ENCODE results near the gene PRKAG2. TPM values are rescaled to one million over a fixed set of nuclear protein-coding genes. Genes with fewer than 3 reads are reported as not detected.

The PRKAG2 gene
- total and polyA plus RNA-seq, 4 donors: 17.5 to 33.3 (median 23.9) TPM

DNA sequence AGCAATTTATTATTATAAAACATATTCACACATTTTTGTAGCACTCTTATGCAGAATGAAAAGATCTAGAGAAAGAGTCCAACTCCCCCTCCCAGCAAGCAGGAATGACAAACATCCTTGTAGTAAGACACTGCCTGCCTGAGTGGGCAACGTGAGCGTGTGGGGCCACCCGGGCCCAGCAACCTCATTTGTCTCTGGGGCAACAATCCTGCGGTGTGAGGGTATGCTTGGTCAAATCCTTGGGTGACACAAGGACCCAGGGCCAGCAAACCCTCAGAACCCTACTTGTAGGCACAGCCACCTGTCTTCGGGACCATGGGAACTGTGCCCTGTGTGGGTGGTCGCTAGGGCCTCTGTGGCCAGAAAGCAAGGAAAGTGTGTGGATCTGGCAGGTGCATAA lies 367.9 kb downstream of the PRKAG2 start:
- no peak overlapping the region for H3K9ac ChIP-seq (ENCODE audit: insufficient read depth in 1 of 2, low read length in 2 of 2)
- 79 to 87% methylated on average over 6 of the region's 6 CpGs for WGBS, 2 donors
- H3K36me3 ChIP-seq (ENCODE audit: control insufficient read depth in 4 of 4, insufficient read depth in 4 of 4, low read length in 4 of 4): no peaks in the 10 kb centered on the region
- no peak for DNase-seq
- no peaks in the 10 kb centered on the region for H3K9me3 ChIP-seq (ENCODE audit: control insufficient read depth in 4 of 4, insufficient read depth in 3 of 4, low read length in 3 of 4)
- ATAC-seq (ENCODE audit: insufficient read depth, low FRiP score): no peak
- H3K27me3 ChIP-seq (ENCODE audit: control insufficient read depth in 3 of 3, insufficient read depth in 3 of 3, low read length in 2 of 3): no peaks in the 10 kb centered on the region
- peaks cover 7 to 44% (median 16%) of the 10 kb centered on the region in 5 donors for H3K4me1 ChIP-seq (ENCODE audit: control insufficient read depth in 5 of 5, insufficient read depth in 5 of 5, low read length in 5 of 5)
- no peak overlapping the region for H3K27ac ChIP-seq (ENCODE audit: low read depth in 1 of 2, low read length in 1 of 2)
- no peak overlapping the region for H3K4me3 ChIP-seq
- TF ChIP-seq, protein P1, sequence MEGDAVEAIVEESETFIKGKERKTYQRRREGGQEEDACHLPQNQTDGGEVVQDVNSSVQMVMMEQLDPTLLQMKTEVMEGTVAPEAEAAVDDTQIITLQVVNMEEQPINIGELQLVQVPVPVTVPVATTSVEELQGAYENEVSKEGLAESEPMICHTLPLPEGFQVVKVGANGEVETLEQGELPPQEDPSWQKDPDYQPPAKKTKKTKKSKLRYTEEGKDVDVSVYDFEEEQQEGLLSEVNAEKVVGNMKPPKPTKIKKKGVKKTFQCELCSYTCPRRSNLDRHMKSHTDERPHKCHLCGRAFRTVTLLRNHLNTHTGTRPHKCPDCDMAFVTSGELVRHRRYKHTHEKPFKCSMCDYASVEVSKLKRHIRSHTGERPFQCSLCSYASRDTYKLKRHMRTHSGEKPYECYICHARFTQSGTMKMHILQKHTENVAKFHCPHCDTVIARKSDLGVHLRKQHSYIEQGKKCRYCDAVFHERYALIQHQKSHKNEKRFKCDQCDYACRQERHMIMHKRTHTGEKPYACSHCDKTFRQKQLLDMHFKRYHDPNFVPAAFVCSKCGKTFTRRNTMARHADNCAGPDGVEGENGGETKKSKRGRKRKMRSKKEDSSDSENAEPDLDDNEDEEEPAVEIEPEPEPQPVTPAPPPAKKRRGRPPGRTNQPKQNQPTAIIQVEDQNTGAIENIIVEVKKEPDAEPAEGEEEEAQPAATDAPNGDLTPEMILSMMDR (IDR thresholded peaks at IDR 0.05; ENCODE audit: control extremely low read depth, extremely low read depth): no peak

DNA sequence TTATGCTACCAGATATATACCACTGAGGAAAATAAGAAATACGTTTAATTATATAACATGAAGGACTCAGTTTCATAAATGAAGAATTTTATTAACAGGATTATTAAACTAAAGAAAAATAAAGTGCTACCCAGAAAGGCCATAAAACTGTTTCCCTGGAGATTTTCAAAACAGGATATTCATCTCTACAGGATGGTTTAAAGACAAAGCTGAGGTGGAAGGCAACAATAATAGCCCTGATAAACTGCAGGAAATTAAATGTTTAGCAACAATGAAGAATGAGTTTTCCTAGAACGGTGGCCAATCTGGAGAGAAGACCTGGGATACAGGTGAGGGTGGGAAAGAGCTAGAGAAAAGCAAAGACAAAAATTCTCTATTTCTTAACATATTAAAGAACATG lies 369.1 kb downstream of the PRKAG2 start:
- 71 to 74% methylated on average over 2 of the region's 2 CpGs for WGBS, 2 donors
- Histone ChIP-seq H3K36me3 (ENCODE audit: control insufficient read depth in 4 of 4, insufficient read depth in 4 of 4, low read length in 4 of 4) (no peaks in the 10 kb centered on the region), H3K9ac (ENCODE audit: insufficient read depth in 1 of 2, low read length in 2 of 2) (no peak overlapping the region), H3K9me3 (ENCODE audit: control insufficient read depth in 4 of 4, insufficient read depth in 3 of 4, low read length in 3 of 4) (no peaks in the 10 kb centered on the region), H3K4me3 (no peak overlapping the region), H3K4me1 (ENCODE audit: control insufficient read depth in 5 of 5, insufficient read depth in 5 of 5, low read length in 5 of 5) (peaks cover 7 to 49% (median 16%) of the 10 kb centered on the region in 5 donors), H3K27ac (ENCODE audit: low read depth in 1 of 2, low read length in 1 of 2) (no peak overlapping the region), H3K27me3 (ENCODE audit: control insufficient read depth in 3 of 3, insufficient read depth in 3 of 3, low read length in 2 of 3) (no peaks in the 10 kb centered on the region)
- no peak for DNase-seq
- no peak for ATAC-seq (ENCODE audit: insufficient read depth, low FRiP score)
- TF ChIP-seq, protein P1 (IDR thresholded peaks at IDR 0.05; ENCODE audit: control extremely low read depth, extremely low read depth): no peak

DNA sequence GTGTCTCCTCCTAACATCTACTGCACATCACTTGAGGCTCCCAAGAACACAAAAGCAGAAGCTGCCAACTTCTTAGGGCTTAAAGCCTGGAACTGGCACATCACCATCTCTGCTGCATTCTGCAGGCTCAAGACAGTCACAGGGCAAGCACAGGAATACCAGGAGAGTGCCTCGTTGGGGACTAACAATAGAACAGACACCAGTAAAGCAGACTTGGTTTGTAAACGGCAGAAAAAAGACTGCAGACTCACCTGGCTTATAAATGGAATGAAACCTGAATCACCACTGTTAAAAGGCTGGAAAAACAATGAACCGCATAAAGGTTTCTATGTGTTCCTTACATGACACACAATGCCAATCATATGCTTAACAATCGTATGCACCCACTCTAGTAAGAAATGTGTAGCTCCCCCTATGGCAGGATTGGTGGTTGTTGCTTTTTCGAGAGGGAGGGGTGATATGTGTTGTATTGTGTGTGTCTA lies 370.0 kb downstream of the PRKAG2 start:
- peaks cover 0 to 41% (median 14%) of the 10 kb centered on the region in 5 donors for H3K4me1 ChIP-seq (ENCODE audit: control insufficient read depth in 5 of 5, insufficient read depth in 5 of 5, low read length in 5 of 5)

More for the DNA sequence above, 370.0 kb downstream of the PRKAG2 start:
- TF ChIP-seq, protein P1 (IDR thresholded peaks at IDR 0.05; ENCODE audit: control extremely low read depth, extremely low read depth): no peak
- H3K9me3 ChIP-seq (ENCODE audit: control insufficient read depth in 4 of 4, insufficient read depth in 3 of 4, low read length in 3 of 4): no peaks in the 10 kb centered on the region
- H3K27ac ChIP-seq (ENCODE audit: low read depth in 1 of 2, low read length in 1 of 2): peak overlapping the region in 1 of 2 donors; percentile 55
- no peak overlapping the region for H3K9ac ChIP-seq (ENCODE audit: insufficient read depth in 1 of 2, low read length in 2 of 2)
- H3K27me3 ChIP-seq (ENCODE audit: control insufficient read depth in 3 of 3, insufficient read depth in 3 of 3, low read length in 2 of 3): no peaks in the 10 kb centered on the region
- no peaks in the 10 kb centered on the region for H3K36me3 ChIP-seq (ENCODE audit: control insufficient read depth in 4 of 4, insufficient read depth in 4 of 4, low read length in 4 of 4)
- ATAC-seq (ENCODE audit: insufficient read depth, low FRiP score) (no peak), DNase-seq (no peak)
- H3K4me3 ChIP-seq: no peak overlapping the region
- WGBS, 2 donors: 64 to 74% methylated on average over 5 of the region's 5 CpGs

Small RNA genes within 50 kb of the gene (small RNA-seq; reads per million reads assigned to genes)
- not detected for gene RF00019 (ENCODE audit: low replicate concordance)
- gene RNU6-604P (ENCODE audit: low replicate concordance): not detected

Other genes with a start within 250 kb of the PRKAG2 start
- gene GALNTL5, start 79.3 kb upstream of the PRKAG2 start, total RNA-seq: not detected
- gene GALNTL5, start 79.3 kb upstream of the PRKAG2 start, polyA plus RNA-seq: not detected
- 10 to 100 TPM; 41.9 to 64.2 TPM for gene GALNT11, start 148.6 kb upstream of the PRKAG2 start, total RNA-seq
- 10 to 100 TPM; 22.7 to 29.0 TPM for gene GALNT11, start 148.6 kb upstream of the PRKAG2 start, polyA plus RNA-seq